Breast epithelium (tissue), 4 donors: Measurements from ENCODE around the gene MYO18B. TPM values are rescaled to one million over a fixed set of nuclear protein-coding genes. Genes with fewer than 3 reads are reported as not detected.

Source experiments
- DNase-seq, 2 donors: peaks; one replicate each; pipeline ENCODE4 v3.0.0-alpha.2; 2019; ENCODE audit warnings: low spot score in 2 of 2
- H3K27ac ChIP-seq, 2 donors: fragments of 200-600 bp; sonication (generic) in 1 of 2; one replicate each; pipeline ENCODE4 v1.5.1; 2016 to 2019; ENCODE audit warnings: mild to moderate bottlenecking in 1 of 2
- H3K27me3 ChIP-seq, 2 donors: fragments of 200-600 bp; sonication (generic) in 1 of 2; one replicate each; pipeline versions ENCODE4 v1.5.1 to v1.6.0; 2017 to 2019; ENCODE audit warnings: control low read depth in 1 of 2, mild to moderate bottlenecking in 1 of 2
- H3K36me3 ChIP-seq: fragments of 200-600 bp; one replicate; pipeline ENCODE4 v1.5.1; 2019
- H3K4me1 ChIP-seq, 2 donors: fragments of 200-600 bp; sonication (generic); one replicate each; pipeline ENCODE4 v1.5.1; 2016 to 2019; ENCODE audit warnings: control low read depth in 1 of 2
- H3K4me3 ChIP-seq, 3 donors: fragments of 200-600 bp; sonication (generic); 1 replicate in 2 of 3; 2 replicates in 1 of 3; pipeline ENCODE4 v1.5.1; 2016 to 2019; ENCODE audit warnings: mild to moderate bottlenecking in 3 of 3, moderate library complexity in 2 of 3
- H3K9me3 ChIP-seq, 2 donors: fragments of 200-600 bp; sonication (generic) in 1 of 2; one replicate each; pipeline ENCODE4 v1.5.1; 2016 to 2019; ENCODE audit warnings: control low read depth in 1 of 2
- CTCF ChIP-seq, 3 donors: fragments of 450-650 bp; IDR thresholded peaks; one replicate each; pipeline ENCODE4 v1.5.1; 2016 to 2017; ENCODE audit warnings: antibody characterized with exemption in 3 of 3, mild to moderate bottlenecking in 3 of 3, moderate library complexity in 3 of 3
- POLR2A ChIP-seq: fragments of 450-650 bp; IDR thresholded peaks from one replicate; pipeline ENCODE4 v1.6.1; 2016; ENCODE audit warnings: antibody characterized with exemption, mild to moderate bottlenecking, moderate library complexity
- POLR2AphosphoS5 ChIP-seq, 3 donors: sonication (generic); formaldehyde crosslinking; IDR thresholded peaks; one replicate each; pipeline ENCODE4 v1.6.1; 2017; ENCODE audit warnings: antibody characterized with exemption in 3 of 3
- intact Hi-C: fragments of 100-400 bp; cut with DNase I; formaldehyde crosslinking; loops from one replicate; pipeline ENCODE4 v1.15.1; 2023; ENCODE audit warnings: low total_unique reads
- total RNA-seq, 3 donors: library from RNA; depleted of rRNA; stranded (reverse); fragments of >200 nt; gene quantifications; one replicate each; pipeline ENCODE4 v1.1.0, GENCODE V29; 2016

The MYO18B gene
- total RNA-seq, 3 donors from 2014 or later: under 0.01 to 0.16 (median 0.15) TPM

GRCh38 chr22:25890651-25891050 is 148.7 kb downstream of the MYO18B start:
- peaks cover 0 to 18% of the 10 kb centered on the region in 2 donors for H3K27me3 ChIP-seq
- no peak for DNase-seq
- H3K4me1 ChIP-seq: no peaks in the 10 kb centered on the region
- no peak overlapping the region for H3K4me3 ChIP-seq
- no peaks in the 10 kb centered on the region for H3K36me3 ChIP-seq
- intact Hi-C loops: no loop called here
- no peak overlapping the region for H3K27ac ChIP-seq
- H3K9me3 ChIP-seq: no peaks in the 10 kb centered on the region
- no peak for TF ChIP-seq CTCF (IDR thresholded peaks at IDR 0.05)
- TF ChIP-seq POLR2A: no peak
- no peak for TF ChIP-seq POLR2AphosphoS5 (IDR thresholded peaks at IDR 0.05)

- Histone ChIP-seq H3K27ac (no peak overlapping the region), H3K4me3 (no peak overlapping the region), H3K36me3 (no peaks in the 10 kb centered on the region), H3K9me3 (peaks cover 0 to 3% of the 10 kb centered on the region in 2 donors), H3K27me3 (peaks cover 0 to 12% of the 10 kb centered on the region in 2 donors), H3K4me1 (no peaks in the 10 kb centered on the region)
- intact Hi-C loops: no loop called here
- no peak for DNase-seq
- TF ChIP-seq POLR2AphosphoS5 (IDR thresholded peaks at IDR 0.05) (no peak), CTCF (IDR thresholded peaks at IDR 0.05) (no peak), POLR2A (no peak)
Observed at GRCh38 chr22:25892678-25893077, 150.7 kb downstream of the MYO18B start.

- peaks cover 0 to 3% of the 10 kb centered on the region in 2 donors for H3K9me3 ChIP-seq
- no peaks in the 10 kb centered on the region for H3K4me1 ChIP-seq
- intact Hi-C loops: no loop called here
- no peak overlapping the region for H3K27ac ChIP-seq
- no peak for DNase-seq
- no peak for TF ChIP-seq CTCF (IDR thresholded peaks at IDR 0.05)
- TF ChIP-seq POLR2A: no peak
- TF ChIP-seq POLR2AphosphoS5 (IDR thresholded peaks at IDR 0.05): no peak
- no peaks in the 10 kb centered on the region for H3K36me3 ChIP-seq
- H3K27me3 ChIP-seq: peaks cover 0 to 4% of the 10 kb centered on the region in 2 donors
- no peak overlapping the region for H3K4me3 ChIP-seq
Observed at GRCh38 chr22:25895678-25896077, 153.7 kb downstream of the MYO18B start.

GRCh38 chr22:25896098-25896497 is 154.1 kb downstream of the MYO18B start:
- H3K4me1 ChIP-seq: no peaks in the 10 kb centered on the region
- no peaks in the 10 kb centered on the region for H3K36me3 ChIP-seq
- intact Hi-C loops: no loop called here
- H3K9me3 ChIP-seq: peaks cover 0 to 3% of the 10 kb centered on the region in 2 donors
- DNase-seq: no peak
- H3K27me3 ChIP-seq: no peaks in the 10 kb centered on the region
- no peak overlapping the region for H3K27ac ChIP-seq
- no peak for TF ChIP-seq CTCF (IDR thresholded peaks at IDR 0.05)
- no peak for TF ChIP-seq POLR2AphosphoS5 (IDR thresholded peaks at IDR 0.05)
- no peak for TF ChIP-seq POLR2A
- no peak overlapping the region for H3K4me3 ChIP-seq

- DNase-seq: no peak
- H3K27ac ChIP-seq: no peak overlapping the region
- H3K27me3 ChIP-seq: no peaks in the 10 kb centered on the region
- intact Hi-C loops: no loop called here
- no peak for TF ChIP-seq POLR2A
- TF ChIP-seq CTCF (IDR thresholded peaks at IDR 0.05): no peak
- no peak for TF ChIP-seq POLR2AphosphoS5 (IDR thresholded peaks at IDR 0.05)
- no peaks in the 10 kb centered on the region for H3K4me1 ChIP-seq
- H3K9me3 ChIP-seq: peaks cover 0 to 3% of the 10 kb centered on the region in 2 donors
- H3K4me3 ChIP-seq: no peak overlapping the region
- no peaks in the 10 kb centered on the region for H3K36me3 ChIP-seq
Observed at GRCh38 chr22:25896592-25896991, 154.6 kb downstream of the MYO18B start.
